CD14-positive monocyte (primary cell): ENCODE measurements around the gene ARHGAP35. TPM values are rescaled to one million over a fixed set of nuclear protein-coding genes. Genes with fewer than 3 reads are reported as not detected.
A peak's percentile ranks its signal among the peaks of the same experiment; 100 is the strongest.

Experiments used
- DNase-seq, 3 donors: peaks; one replicate each; pipeline ENCODE4 v3.0.0-alpha.2; 2011 to 2022
- H2AFZ ChIP-seq: 2 replicates; pipeline ENCODE4 v1.6.0; 2012; ENCODE audit warnings: mild to moderate bottlenecking, low read depth, low read length, inconsistent platforms; ENCODE audit not compliant: insufficient read depth, poor library complexity, severe bottlenecking
- H3K27ac ChIP-seq, 2 donors: 1 replicate in 1 of 2; 2 replicates in 1 of 2; pipeline ENCODE4 v1.5.1; 2012 to 2013; ENCODE audit warnings: low read length in 2 of 2, control low read depth in 1 of 2, inconsistent platforms in 1 of 2, low read depth in 1 of 2, mild to moderate bottlenecking in 1 of 2
- H3K27me3 ChIP-seq, 2 donors: one replicate each; pipeline versions ENCODE4 v1.6.0 to v1.6.1; 2011 to 2013; ENCODE audit warnings: low read length in 2 of 2; ENCODE audit not compliant: control insufficient read depth in 2 of 2, insufficient read depth in 2 of 2
- H3K36me3 ChIP-seq, 2 donors: replicated peaks in 1 of 2; 1 replicate in 1 of 2; 2 replicates in 1 of 2; pipeline versions ENCODE4 v1.5.1 to v1.6.1; 2012 to 2013; ENCODE audit warnings: low read length in 2 of 2, control low read depth in 1 of 2, inconsistent platforms in 1 of 2, mild to moderate bottlenecking in 1 of 2; ENCODE audit not compliant: insufficient read depth in 2 of 2, control insufficient read depth in 1 of 2
- H3K4me1 ChIP-seq, 2 donors: 1 replicate in 1 of 2; 2 replicates in 1 of 2; pipeline versions ENCODE4 v1.5.1 to v1.6.1; 2012 to 2013; ENCODE audit warnings: low read length in 2 of 2, control low read depth in 1 of 2, inconsistent platforms in 1 of 2, mild to moderate bottlenecking in 1 of 2, moderate library complexity in 1 of 2; ENCODE audit not compliant: insufficient read depth in 2 of 2, control insufficient read depth in 1 of 2
- H3K4me2 ChIP-seq: replicated peaks from 2 replicates; pipeline ENCODE3; 2012; ENCODE audit warnings: low read length, moderate library complexity, mild to moderate bottlenecking; ENCODE audit not compliant: poor library complexity, severe bottlenecking; ENCODE audit errors: extremely low read depth
- H3K4me3 ChIP-seq, 3 experiments: fragments of 200-600 bp in 1 of 3; sonication (generic) in 1 of 3; replicated peaks in 1 of 3; 1 replicate in 2 of 3; 2 replicates in 1 of 3; pipeline ENCODE4 v1.5.1; 2011 to 2013; ENCODE audit warnings: low read length in 3 of 3, mild to moderate bottlenecking in 3 of 3, control low read depth in 2 of 3, low read depth in 2 of 3, inconsistent platforms in 1 of 3, moderate library complexity in 1 of 3
- H3K79me2 ChIP-seq: 2 replicates; pipeline ENCODE4 v1.6.0; 2012; ENCODE audit warnings: mild to moderate bottlenecking, control low read depth, inconsistent platforms, low read length, moderate library complexity; ENCODE audit not compliant: insufficient read depth
- H3K9ac ChIP-seq: 2 replicates; pipeline ENCODE4 v1.6.0; 2017; ENCODE audit warnings: low read length, mild to moderate bottlenecking; ENCODE audit not compliant: insufficient read depth, poor library complexity, severe bottlenecking
- H3K9me3 ChIP-seq, 2 donors: replicated peaks in 1 of 2; 1 replicate in 1 of 2; 2 replicates in 1 of 2; pipeline versions ENCODE4 v1.5.1 to v1.6.1; 2012 to 2013; ENCODE audit warnings: low read length in 2 of 2, control low read depth in 1 of 2; ENCODE audit not compliant: control insufficient read depth in 1 of 2, insufficient read depth in 1 of 2
- H4K20me1 ChIP-seq: 2 replicates; pipeline ENCODE4 v1.6.0; 2012; ENCODE audit warnings: mild to moderate bottlenecking, low read length, control low read depth, moderate library complexity; ENCODE audit not compliant: insufficient read depth
- H3K27ac Mint-ChIP-seq, 7 donors: one replicate each; pipeline ENCODE4 v1.8.0; 2020; ENCODE audit warnings: mild to moderate bottlenecking in 7 of 7, mixed read lengths in 7 of 7, moderate library complexity in 6 of 7, inconsistent platforms in 2 of 7
- H3K27me3 Mint-ChIP-seq, 3 donors: one replicate each; pipeline ENCODE4 v1.8.0; 2021 to 2022; ENCODE audit warnings: low read depth in 3 of 3, mild to moderate bottlenecking in 3 of 3, mixed read lengths in 3 of 3, moderate library complexity in 3 of 3, inconsistent platforms in 1 of 3
- H3K36me3 Mint-ChIP-seq, 2 donors: one replicate each; pipeline ENCODE4 v1.8.0; 2020; ENCODE audit warnings: mixed read lengths in 2 of 2, inconsistent platforms in 1 of 2, mild to moderate bottlenecking in 1 of 2
- H3K4me1 Mint-ChIP-seq: one replicate; pipeline ENCODE4 v1.8.0; 2020; ENCODE audit warnings: mild to moderate bottlenecking, mixed read lengths
- H3K4me3 Mint-ChIP-seq, 2 donors: one replicate each; pipeline ENCODE4 v1.8.0; 2020; ENCODE audit warnings: mild to moderate bottlenecking in 2 of 2, mixed read lengths in 2 of 2, moderate library complexity in 1 of 2
- H3K9me3 Mint-ChIP-seq, 7 donors: one replicate each; pipeline ENCODE4 v1.8.0; 2020 to 2022; ENCODE audit warnings: mixed read lengths in 7 of 7, mild to moderate bottlenecking in 6 of 7, moderate library complexity in 6 of 7, inconsistent platforms in 2 of 7
- WGBS: methylation state at CpG from one replicate; pipeline ENCODE4 v1.1.5; 2013; ENCODE audit warnings: missing lambda C conversion rate; ENCODE audit not compliant: insufficient coverage; 5-methylcytosine and 5-hydroxymethylcytosine counted together
- intact Hi-C, 2 donors: fragments of 100-400 bp; cut with micrococcal nuclease; formaldehyde crosslinking; loops; one replicate each; pipeline versions ENCODE4 v1.15.0 to v1.15.1; 2023
- polyA plus RNA-seq, 3 donors: library from polyadenylated mRNA; depleted of rRNA in 1 of 3; unstranded in 2 of 3; stranded (reverse) in 1 of 3; fragments of 300-500 nt in 2 of 3; fragments of >200 nt in 1 of 3; fragmentation: Illumina TruSeq in 2 of 3; gene quantifications; 1 replicate in 2 of 3; 2 replicates in 1 of 3; pipeline ENCODE4 v1.2.3, GENCODE V29; 2012 to 2021
- TF ChIP-seq, protein P1 (sequence below): fragments of 200-600 bp; IDR thresholded peaks from one replicate; pipeline ENCODE4 v1.8.0; 2022; ENCODE audit warnings: antibody characterized with exemption, mild to moderate bottlenecking

ARHGAP35 gene
- polyA plus RNA-seq, 3 donors, result 1.5 to 7.6 (median 2.0) TPM

DNA sequence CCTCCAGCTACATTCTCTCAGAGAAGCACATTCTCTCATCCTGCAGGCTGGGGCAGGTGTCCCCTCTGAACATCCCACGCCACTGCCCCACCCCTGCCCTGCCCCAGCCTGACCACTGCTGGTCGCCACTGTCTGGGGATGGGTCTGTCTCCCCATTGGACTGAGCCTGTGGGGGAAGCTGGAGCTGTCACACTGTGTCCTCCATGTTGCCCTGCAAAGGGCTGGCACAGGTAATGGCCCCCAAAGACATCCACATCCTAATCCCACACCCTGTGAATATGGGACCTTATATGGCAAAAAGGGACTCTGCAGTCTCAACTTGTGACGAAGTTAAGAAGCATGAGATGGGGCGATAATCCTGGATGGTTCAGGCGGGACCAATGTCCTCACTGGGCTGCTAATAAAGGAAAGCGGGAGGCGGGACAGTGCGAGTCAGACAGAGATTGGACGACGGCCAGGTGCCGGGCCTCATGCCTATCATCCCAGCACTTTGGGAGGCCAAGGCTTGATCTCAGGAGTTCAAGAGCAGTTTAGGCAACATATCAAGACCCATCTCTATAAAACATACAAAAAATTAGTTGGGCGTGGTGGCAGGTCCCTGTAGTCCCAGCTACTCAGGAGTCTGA lies 19.2 kb upstream of the ARHGAP35 start:
- H3K4me1 Mint-ChIP-seq, result peaks cover 15% of the 10 kb centered on the region
- peaks cover 12% of the 10 kb centered on the region in 2 donors for H3K4me1 ChIP-seq
- peak overlapping the region in 1 of 7 donors; percentile 32 for H3K27ac Mint-ChIP-seq
- peaks cover 55 to 72% of the 10 kb centered on the region in 2 donors for H3K36me3 ChIP-seq
- H3K4me2 ChIP-seq, result no peak overlapping the region
- no peaks in the 10 kb centered on the region for H3K27me3 ChIP-seq
- H3K36me3 Mint-ChIP-seq, result peaks cover 52 to 77% of the 10 kb centered on the region in 2 donors
- H3K4me3 ChIP-seq, result no peak overlapping the region
- no peak for DNase-seq
- peaks cover 0 to 1% (median 0%) of the 10 kb centered on the region in 7 donors for H3K9me3 Mint-ChIP-seq
- no peak overlapping the region for H3K4me3 Mint-ChIP-seq
- H3K79me2 ChIP-seq, result peaks cover 9% of the 10 kb centered on the region
- H4K20me1 ChIP-seq, result peaks cover 25% of the 10 kb centered on the region
- no peaks in the 10 kb centered on the region for H3K9me3 ChIP-seq
- TF ChIP-seq, protein P1, sequence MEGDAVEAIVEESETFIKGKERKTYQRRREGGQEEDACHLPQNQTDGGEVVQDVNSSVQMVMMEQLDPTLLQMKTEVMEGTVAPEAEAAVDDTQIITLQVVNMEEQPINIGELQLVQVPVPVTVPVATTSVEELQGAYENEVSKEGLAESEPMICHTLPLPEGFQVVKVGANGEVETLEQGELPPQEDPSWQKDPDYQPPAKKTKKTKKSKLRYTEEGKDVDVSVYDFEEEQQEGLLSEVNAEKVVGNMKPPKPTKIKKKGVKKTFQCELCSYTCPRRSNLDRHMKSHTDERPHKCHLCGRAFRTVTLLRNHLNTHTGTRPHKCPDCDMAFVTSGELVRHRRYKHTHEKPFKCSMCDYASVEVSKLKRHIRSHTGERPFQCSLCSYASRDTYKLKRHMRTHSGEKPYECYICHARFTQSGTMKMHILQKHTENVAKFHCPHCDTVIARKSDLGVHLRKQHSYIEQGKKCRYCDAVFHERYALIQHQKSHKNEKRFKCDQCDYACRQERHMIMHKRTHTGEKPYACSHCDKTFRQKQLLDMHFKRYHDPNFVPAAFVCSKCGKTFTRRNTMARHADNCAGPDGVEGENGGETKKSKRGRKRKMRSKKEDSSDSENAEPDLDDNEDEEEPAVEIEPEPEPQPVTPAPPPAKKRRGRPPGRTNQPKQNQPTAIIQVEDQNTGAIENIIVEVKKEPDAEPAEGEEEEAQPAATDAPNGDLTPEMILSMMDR, result no peak
- H3K27ac ChIP-seq, result no peak overlapping the region
- 98% methylated on average over 5 of the region's 12 CpGs for WGBS
- intact Hi-C loops, result loop anchor here in 1 of 2 donors (5.0 kb wide), 2 partner anchors 64 to 84 kb away; no protein-coding TSS in a partner anchor
- no peaks in the 10 kb centered on the region for H3K27me3 Mint-ChIP-seq
- H2AFZ ChIP-seq, result no peak overlapping the region
- no peak overlapping the region for H3K9ac ChIP-seq

DNA sequence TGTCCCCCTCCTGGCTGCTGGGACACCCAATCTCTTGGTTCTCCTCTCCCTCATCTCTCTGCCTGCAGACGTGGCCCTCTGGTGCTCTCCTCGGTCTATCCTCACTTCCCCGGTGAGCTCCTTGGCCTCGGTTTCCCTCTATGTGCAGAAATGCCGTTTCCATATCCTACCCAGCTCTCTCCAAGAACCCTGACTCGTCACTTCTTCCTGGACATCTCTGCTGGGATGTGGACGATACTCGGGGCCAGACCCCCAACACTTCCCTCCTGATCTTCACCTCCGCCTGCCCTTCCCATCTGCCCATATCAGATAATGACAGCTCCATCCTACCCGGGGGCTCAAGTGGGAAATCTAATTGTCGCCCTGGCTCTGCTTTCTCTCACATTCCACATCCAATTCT lies 18.0 kb upstream of the ARHGAP35 start:
- peaks cover 33% of the 10 kb centered on the region for H4K20me1 ChIP-seq
- H3K4me1 ChIP-seq, result peaks cover 15 to 18% of the 10 kb centered on the region in 2 donors
- no peak overlapping the region for H2AFZ ChIP-seq
- H3K4me1 Mint-ChIP-seq, result peaks cover 23% of the 10 kb centered on the region
- H3K27ac Mint-ChIP-seq, result no peak overlapping the region
- no peaks in the 10 kb centered on the region for H3K9me3 ChIP-seq
- intact Hi-C loops, result loop anchor here in 1 of 2 donors (5.0 kb wide), 2 partner anchors 65 to 85 kb away; no protein-coding TSS in a partner anchor
- 91% methylated on average over 10 of the region's 11 CpGs for WGBS
- DNase-seq, result no peak
- no peak overlapping the region for H3K4me2 ChIP-seq
- H3K36me3 Mint-ChIP-seq, result peaks cover 50 to 72% of the 10 kb centered on the region in 2 donors
- TF ChIP-seq, protein P1, result no peak
- no peaks in the 10 kb centered on the region for H3K27me3 ChIP-seq
- no peak overlapping the region for H3K4me3 ChIP-seq
- H3K9me3 Mint-ChIP-seq, result peaks cover 0 to 1% (median 0%) of the 10 kb centered on the region in 7 donors
- H3K9ac ChIP-seq, result no peak overlapping the region
- peaks cover 21% of the 10 kb centered on the region for H3K79me2 ChIP-seq
- no peaks in the 10 kb centered on the region for H3K27me3 Mint-ChIP-seq
- peak overlapping the region in 1 of 2 donors; percentile 31 for H3K4me3 Mint-ChIP-seq
- no peak overlapping the region for H3K27ac ChIP-seq
- H3K36me3 ChIP-seq, result peaks cover 49 to 67% of the 10 kb centered on the region in 2 donors
